H1 (cell line): ENCODE data around the gene TP53I3. TPM values are rescaled to one million over a fixed set of nuclear protein-coding genes. Genes with fewer than 3 reads are reported as not detected.

Experiments used
- CTCF ChIA-PET: fragments of 300-600 bp; sonication (Branson Sonifier 250); formaldehyde crosslinking; loops from one replicate; lab custom pipeline; 2021; ENCODE audit not compliant: partially characterized antibody; lab: Charles Lee
- POLR2A ChIA-PET: fragments of 300-600 bp; sonication (Branson Sonifier 250); formaldehyde crosslinking; loops from one replicate; lab custom pipeline; 2021; ENCODE audit warnings: inconsistent platforms; ENCODE audit not compliant: partially characterized antibody; lab: Charles Lee
- DNase-seq, 2 experiments: peaks; one replicate each; pipeline versions ENCODE4 v3.0.0 to v3.0.0-alpha.2; 2010 to 2022; ENCODE audit warnings: low spot score in 2 of 2, low read depth in 1 of 2, mixed read lengths in 1 of 2
- FAIRE-seq: peaks from 2 replicates; lab custom pipeline; 2011; peaks lifted over from hg19 to GRCh38; lab: Jason Lieb, UNC
- H2AFZ ChIP-seq: 2 replicates; pipeline ENCODE4 v1.8.1; 2012; ENCODE audit warnings: low read length, inconsistent platforms
- H2AK5ac ChIP-seq: 2 replicates; pipeline ENCODE4 v1.6.1; 2013; ENCODE audit warnings: low read depth, low read length
- H2BK120ac ChIP-seq: replicated peaks from 2 replicates; pipeline ENCODE3; 2013; ENCODE audit warnings: low read depth, low read length, inconsistent platforms
- H2BK12ac ChIP-seq: 2 replicates; pipeline ENCODE4 v1.6.1; 2013; ENCODE audit warnings: low read depth, low read length
- H2BK15ac ChIP-seq: 2 replicates; pipeline ENCODE4 v1.6.1; 2013; ENCODE audit warnings: low read length
- H2BK20ac ChIP-seq: 2 replicates; pipeline ENCODE4 v1.6.1; 2013; ENCODE audit warnings: low read length
- H2BK5ac ChIP-seq: 2 replicates; pipeline ENCODE4 v1.6.1; 2013; ENCODE audit warnings: low read depth, low read length
- H3K14ac ChIP-seq: 2 replicates; pipeline ENCODE4 v1.6.1; 2013; ENCODE audit warnings: inconsistent platforms; ENCODE audit not compliant: insufficient read length
- H3K18ac ChIP-seq: 2 replicates; pipeline ENCODE4 v1.6.1; 2013; ENCODE audit warnings: low read length; ENCODE audit errors: extremely low read depth
- H3K23ac ChIP-seq: 2 replicates; pipeline ENCODE4 v1.6.1; 2013; ENCODE audit warnings: inconsistent platforms; ENCODE audit not compliant: insufficient read length
- H3K23me2 ChIP-seq: 2 replicates; pipeline ENCODE4 v1.6.1; 2013; ENCODE audit warnings: low read depth, low read length
- H3K27ac ChIP-seq: 2 replicates; pipeline ENCODE4 v1.6.1; 2011; ENCODE audit warnings: low read depth, low read length, inconsistent platforms
- H3K27me3 ChIP-seq, 4 experiments: replicated peaks in 1 of 4; 1 replicate in 1 of 4; 2 replicates in 3 of 4; pipeline versions ENCODE4 v1.6.1 to v1.8.1; 2011 to 2013; ENCODE audit warnings: low read length in 3 of 4, mild to moderate bottlenecking in 3 of 4, inconsistent platforms in 2 of 4, mixed read lengths in 2 of 4, moderate library complexity in 1 of 4; ENCODE audit not compliant: control insufficient read depth in 3 of 4, insufficient read depth in 3 of 4; ENCODE audit errors: extremely low read depth in 1 of 4
- H3K36me3 ChIP-seq, 4 experiments: 2 replicates each; pipeline versions ENCODE4 v1.6.1 to v1.8.1; 2011 to 2013; ENCODE audit warnings: mild to moderate bottlenecking in 4 of 4, low read length in 3 of 4, moderate library complexity in 2 of 4, control low read depth in 1 of 4, inconsistent platforms in 1 of 4; ENCODE audit not compliant: insufficient read depth in 4 of 4, control insufficient read depth in 2 of 4
- H3K4ac ChIP-seq: replicated peaks from 2 replicates; pipeline ENCODE3; 2013; ENCODE audit warnings: low read length, low read depth, mixed read lengths, inconsistent platforms; ENCODE audit not compliant: insufficient read length
- H3K4me1 ChIP-seq, 4 experiments: replicated peaks in 1 of 4; 1 replicate in 1 of 4; 2 replicates in 3 of 4; pipeline versions ENCODE4 v1.6.1 to v1.8.1; 2011 to 2013; ENCODE audit warnings: low read length in 3 of 4, inconsistent platforms in 2 of 4, mixed read lengths in 1 of 4; ENCODE audit not compliant: insufficient read depth in 4 of 4, control insufficient read depth in 3 of 4
- H3K4me2 ChIP-seq, 2 experiments: 2 replicates each; pipeline versions ENCODE4 v1.6.1 to v1.8.1; 2011 to 2013; ENCODE audit warnings: low read depth in 2 of 2, low read length in 2 of 2, control low read depth in 1 of 2, inconsistent platforms in 1 of 2, mild to moderate bottlenecking in 1 of 2; ENCODE audit not compliant: insufficient read depth in 1 of 2
- H3K4me3 ChIP-seq, 4 experiments: fragments of 200-600, 300-600 bp in 1 of 4; sonication (generic), shearing (Covaris generic), sonication (Bioruptor Twin) in 1 of 4; 2 replicates each; pipeline versions ENCODE4 v1.5.1 to v1.8.1; 2011 to 2016; ENCODE audit warnings: low read length in 4 of 4, low read depth in 3 of 4, control low read depth in 2 of 4, inconsistent platforms in 2 of 4, mild to moderate bottlenecking in 2 of 4, mixed read lengths in 1 of 4, moderate library complexity in 1 of 4; ENCODE audit not compliant: insufficient read depth in 2 of 4; ENCODE audit errors: extremely low read depth in 1 of 4
- H3K56ac ChIP-seq: replicated peaks from 2 replicates; pipeline ENCODE3; 2013; ENCODE audit warnings: low read depth, mild to moderate bottlenecking, mixed read lengths, low read length, inconsistent platforms; ENCODE audit not compliant: insufficient read length
- H3K79me1 ChIP-seq: 2 replicates; pipeline ENCODE4 v1.6.1; 2013; ENCODE audit warnings: low read depth, low read length, control low read depth
- H3K79me2 ChIP-seq, 2 experiments: 2 replicates each; pipeline versions ENCODE4 v1.6.1 to v1.8.1; 2012 to 2013; ENCODE audit warnings: low read length in 2 of 2, mild to moderate bottlenecking in 2 of 2, inconsistent platforms in 1 of 2; ENCODE audit not compliant: insufficient read depth in 2 of 2, control insufficient read depth in 1 of 2
- H3K9ac ChIP-seq, 4 experiments: replicated peaks in 1 of 4; 1 replicate in 1 of 4; 2 replicates in 3 of 4; pipeline versions ENCODE4 v1.6.1 to v1.8.1; 2011 to 2013; ENCODE audit warnings: low read depth in 3 of 4, low read length in 3 of 4, control low read depth in 2 of 4, mild to moderate bottlenecking in 2 of 4, moderate library complexity in 2 of 4, inconsistent platforms in 1 of 4; ENCODE audit errors: extremely low read depth in 1 of 4
- H3K9me3 ChIP-seq, 2 experiments: 2 replicates each; pipeline versions ENCODE4 v1.6.1 to v1.8.1; 2012 to 2013; ENCODE audit warnings: mild to moderate bottlenecking in 2 of 2, moderate library complexity in 2 of 2, control low read depth in 1 of 2, inconsistent platforms in 1 of 2, low read depth in 1 of 2, low read length in 1 of 2, mixed read lengths in 1 of 2; ENCODE audit not compliant: insufficient read depth in 2 of 2
- H4K20me1 ChIP-seq, 2 experiments: replicated peaks in 1 of 2; 2 replicates each; pipeline versions ENCODE3 to v1.8.1; 2011 to 2013; ENCODE audit warnings: inconsistent platforms in 2 of 2, low read length in 2 of 2, mild to moderate bottlenecking in 1 of 2; ENCODE audit not compliant: insufficient read depth in 2 of 2, control insufficient read depth in 1 of 2
- H4K5ac ChIP-seq: 2 replicates; pipeline ENCODE4 v1.6.1; 2013; ENCODE audit warnings: low read length, low read depth, mixed read lengths, inconsistent platforms; ENCODE audit not compliant: insufficient read length
- H4K8ac ChIP-seq: 2 replicates; pipeline ENCODE4 v1.8.0; 2013; ENCODE audit warnings: mild to moderate bottlenecking, moderate library complexity, low read length, inconsistent platforms; ENCODE audit not compliant: insufficient read depth; ENCODE audit errors: extremely low read depth
- H4K91ac ChIP-seq: replicated peaks from 2 replicates; pipeline ENCODE3; 2013; ENCODE audit warnings: low read length, mixed read lengths, inconsistent platforms; ENCODE audit not compliant: insufficient read length
- SP4 ChIP-seq: IDR thresholded peaks from 2 replicates; pipeline ENCODE4 v1.6.1; 2012; ENCODE audit warnings: low read length, inconsistent platforms
- TEAD4 ChIP-seq: IDR thresholded peaks from 2 replicates; pipeline ENCODE4 v1.6.1; 2012; ENCODE audit warnings: low read depth, low read length, inconsistent platforms, mixed read lengths
- WGBS, 2 experiments: shearing (Covaris generic) in 1 of 2; methylation state at CpG; one replicate each; pipeline versions ENCODE4 v1.1.6 to v1.1.7; 2013 to 2015; ENCODE audit warnings: low lambda C conversion rate in 2 of 2, mixed read lengths in 2 of 2, inconsistent platforms in 1 of 2, low coverage in 1 of 2, missing lambda C conversion rate in 1 of 2; ENCODE audit not compliant: insufficient replicate concordance in 2 of 2, insufficient coverage in 1 of 2, insufficient read length in 1 of 2; ENCODE audit errors: extremely low coverage in 1 of 2, missing lambda C conversion rate in 1 of 2; 5-methylcytosine and 5-hydroxymethylcytosine counted together
- polyA plus RNA-seq, 7 experiments: library from polyadenylated mRNA; depleted of rRNA in 3 of 7; stranded (reverse) in 5 of 7; unstranded in 2 of 7; fragments of >200 nt in 5 of 7; fragments of 200-250 nt in 2 of 7; gene quantifications; 1 replicate in 5 of 7; 2 replicates in 1 of 7; 4 replicates in 1 of 7; pipeline versions ENCODE4 v1.2.1 to v1.2.3, GENCODE V29; 2011 to 2013; ENCODE audit warnings: missing spikeins in 2 of 7, mixed read lengths in 2 of 7
- total RNA-seq: library from RNA; stranded (reverse); fragmentation: NEBNext Ultra II Directional; extraction: Animal tissue kit (Norgen Biotek cat#: 25700); gene quantifications from 2 replicates; pipeline ENCODE4 v1.2.1, GENCODE V29; 2021

The TP53I3 gene
- total and polyA plus RNA-seq, 2 of the 8 experiments (the other 6 are each of a cell fraction or from before 2014, with no cell fraction given): 29.4 to 34.5 TPM

DNA sequence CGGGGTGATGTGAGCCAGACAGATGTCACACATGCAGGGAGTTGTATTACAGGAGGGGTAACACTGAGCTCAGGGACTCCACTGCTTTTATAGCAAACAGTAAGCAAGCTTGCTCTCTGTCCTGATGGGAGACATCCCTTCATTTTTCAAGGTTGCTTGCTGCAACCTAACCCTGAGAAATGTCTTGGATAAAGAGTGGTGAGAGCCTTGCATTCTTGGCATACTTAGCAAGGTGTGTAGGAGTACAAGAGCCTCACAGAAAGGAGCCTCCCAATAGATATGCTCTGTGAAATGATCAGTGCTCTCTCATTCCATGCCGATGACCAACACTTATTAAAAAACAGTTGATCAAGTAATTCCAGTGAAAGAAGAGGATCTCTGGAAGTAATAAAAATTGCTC is 30.4 kb upstream of the TP53I3 start:
- no peak overlapping the region for H3K4me3 ChIP-seq
- ChIA-PET POLR2A (interaction anchor here (1.2 kb wide), 1 partner anchor 30 kb away, joined by 3 read pairs; the partner anchor contains the start of gene TP53I3), CTCF (interaction anchor here (2.6 kb wide), 1 partner anchor 25 kb away, joined by 8 read pairs; no protein-coding TSS in a partner anchor)
- no peak overlapping the region for H2BK120ac ChIP-seq
- H3K27ac ChIP-seq: no peak overlapping the region
- no peak overlapping the region for H4K5ac ChIP-seq
- no peak overlapping the region for H3K4me2 ChIP-seq
- H3K79me1 ChIP-seq: no peaks in the 10 kb centered on the region
- H3K4me1 ChIP-seq: no peaks in the 10 kb centered on the region
- DNase-seq (no peak), FAIRE-seq (no peak)
- H3K79me2 ChIP-seq: no peaks in the 10 kb centered on the region
- H2AK5ac ChIP-seq: no peak overlapping the region
- H3K9me3 ChIP-seq: peaks cover 2 to 10% of the 10 kb centered on the region in 2 experiments; a peak in 3 of 4 replicates
- H3K36me3 ChIP-seq: peaks cover 0 to 4% (median 0%) of the 10 kb centered on the region in 4 experiments; a peak in 1 of 8 replicates
- H2BK5ac ChIP-seq: no peak overlapping the region
- no peak overlapping the region for H3K14ac ChIP-seq
- no peak overlapping the region for H4K8ac ChIP-seq
- TF ChIP-seq SP4: no peak
- peak; percentile 69 for TF ChIP-seq TEAD4
- no peak overlapping the region for H3K23ac ChIP-seq
- H3K27me3 ChIP-seq: no peaks in the 10 kb centered on the region
- no peak overlapping the region for H3K9ac ChIP-seq
- no peaks in the 10 kb centered on the region for H3K23me2 ChIP-seq
- no peak overlapping the region for H2BK20ac ChIP-seq
- no peak overlapping the region for H2AFZ ChIP-seq
- no peak overlapping the region for H3K4ac ChIP-seq
- H4K20me1 ChIP-seq: no peaks in the 10 kb centered on the region
- H4K91ac ChIP-seq: no peak overlapping the region
- WGBS, 2 experiments: 48% methylated on average over 2 of the region's 2 CpGs; no CpG with 5 or more reads in 1 of the 2 experiments
- H3K18ac ChIP-seq: no peak overlapping the region
- no peak overlapping the region for H3K56ac ChIP-seq
- H2BK15ac ChIP-seq: no peak overlapping the region
- H2BK12ac ChIP-seq: no peak overlapping the region
